HL-60/S4 (cell line): ENCODE data around the gene NUCKS1.

Experiments
- in situ Hi-C: fragments of 300-500 bp; cut with MboI; formaldehyde crosslinking; loops from 2 replicates; pipeline ENCODE4 v1.14.3; 2022; ENCODE audit warnings: low sequenced_read_pairs

Gene NUCKS1, protein sequence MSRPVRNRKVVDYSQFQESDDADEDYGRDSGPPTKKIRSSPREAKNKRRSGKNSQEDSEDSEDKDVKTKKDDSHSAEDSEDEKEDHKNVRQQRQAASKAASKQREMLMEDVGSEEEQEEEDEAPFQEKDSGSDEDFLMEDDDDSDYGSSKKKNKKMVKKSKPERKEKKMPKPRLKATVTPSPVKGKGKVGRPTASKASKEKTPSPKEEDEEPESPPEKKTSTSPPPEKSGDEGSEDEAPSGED

DNA sequence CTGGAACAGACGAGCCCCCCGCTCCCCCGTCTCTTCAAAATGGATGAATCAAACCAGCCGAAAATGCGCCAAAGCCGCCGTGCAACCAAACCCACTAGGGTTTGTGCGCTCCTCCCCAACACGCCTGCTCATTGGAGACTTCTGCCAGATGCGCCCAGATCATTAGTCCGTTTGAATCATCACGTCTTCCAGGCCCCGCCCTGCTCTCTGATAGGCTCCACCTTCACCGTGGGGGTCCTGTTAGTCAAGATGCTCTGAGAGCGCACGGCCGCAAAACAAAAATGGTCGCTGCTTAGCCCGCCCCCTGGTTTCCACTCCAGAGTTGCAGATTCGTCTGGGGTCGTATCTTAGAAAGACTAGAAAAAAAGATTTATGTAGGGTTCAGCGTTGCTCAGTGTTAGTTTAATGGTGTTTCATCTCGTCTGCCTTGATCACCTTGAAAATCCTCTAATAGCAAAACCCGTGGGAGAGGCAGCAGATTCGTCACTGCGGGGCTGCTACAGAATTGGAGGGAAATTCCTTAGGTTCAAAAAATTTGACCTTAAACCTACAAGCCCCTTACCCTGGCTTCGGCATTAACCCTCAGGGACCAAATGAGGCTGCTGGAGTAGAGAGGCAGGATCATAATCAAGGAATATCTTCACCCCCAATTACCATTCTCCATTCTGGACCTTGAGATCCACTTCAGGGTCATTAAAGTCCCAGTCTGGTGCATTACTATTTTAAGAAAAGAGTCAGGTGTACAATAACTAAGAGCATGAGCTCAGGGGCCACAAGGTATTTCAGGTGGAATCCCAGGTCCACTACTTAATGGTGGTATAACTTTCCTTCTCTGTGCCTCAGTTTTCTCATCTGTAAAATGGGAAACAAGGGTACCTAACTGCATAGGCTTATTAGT lies at the start of gene NUCKS1:
NUCKS1 (minus strand) TSS at position 45 of the 898 bp plus-strand sequence. CDS start 209 bp downstream, outside the sequence.
- in situ Hi-C loops: no loop called here

DNA sequence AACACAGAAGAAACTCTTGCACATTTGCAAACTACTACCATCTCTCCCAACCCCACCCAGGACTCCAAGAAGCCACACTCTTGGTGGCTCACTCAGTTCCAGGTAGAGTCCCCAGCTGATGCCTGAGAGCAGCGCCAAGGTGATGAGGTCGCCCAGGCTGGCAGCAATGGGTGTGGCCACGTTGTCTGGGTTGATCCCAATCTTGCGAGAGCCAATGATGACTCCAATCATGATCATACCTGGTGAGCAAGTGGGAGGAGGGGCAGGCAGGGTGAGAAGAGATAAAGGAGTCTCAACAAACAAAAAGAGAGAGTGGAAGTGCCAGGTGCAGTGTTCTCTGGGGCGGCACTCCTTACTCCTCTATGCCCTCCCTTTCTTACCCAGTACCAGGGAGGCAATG lies 48.6 kb upstream of the NUCKS1 start:
- in situ Hi-C loops: loop anchor here (10.0 kb wide), 1 partner anchor 316 kb away; the partner anchor contains the start of gene AVPR1B

DNA sequence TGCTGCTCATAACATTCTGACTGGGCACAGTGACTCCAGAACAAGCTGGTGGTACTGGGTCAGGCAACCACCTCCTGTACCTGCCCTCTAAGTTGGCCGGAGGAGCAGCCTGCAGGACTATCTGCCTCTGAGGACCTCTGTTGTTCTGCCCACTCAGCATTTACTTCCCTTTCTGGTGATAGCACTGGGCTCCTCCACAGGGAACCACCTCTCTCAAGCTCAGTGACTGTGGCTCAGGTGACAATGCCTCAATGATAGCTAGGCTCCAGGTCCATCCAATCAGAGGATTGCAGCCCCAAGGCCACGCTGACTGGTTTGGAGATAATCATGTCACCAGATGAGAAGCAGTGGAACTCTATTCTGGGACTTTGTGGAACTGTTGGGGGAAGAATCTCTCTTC lies 47.2 kb upstream of the NUCKS1 start:
- in situ Hi-C loops: loop anchor here (10.0 kb wide), 1 partner anchor 318 kb away; the partner anchor contains the start of gene AVPR1B

DNA sequence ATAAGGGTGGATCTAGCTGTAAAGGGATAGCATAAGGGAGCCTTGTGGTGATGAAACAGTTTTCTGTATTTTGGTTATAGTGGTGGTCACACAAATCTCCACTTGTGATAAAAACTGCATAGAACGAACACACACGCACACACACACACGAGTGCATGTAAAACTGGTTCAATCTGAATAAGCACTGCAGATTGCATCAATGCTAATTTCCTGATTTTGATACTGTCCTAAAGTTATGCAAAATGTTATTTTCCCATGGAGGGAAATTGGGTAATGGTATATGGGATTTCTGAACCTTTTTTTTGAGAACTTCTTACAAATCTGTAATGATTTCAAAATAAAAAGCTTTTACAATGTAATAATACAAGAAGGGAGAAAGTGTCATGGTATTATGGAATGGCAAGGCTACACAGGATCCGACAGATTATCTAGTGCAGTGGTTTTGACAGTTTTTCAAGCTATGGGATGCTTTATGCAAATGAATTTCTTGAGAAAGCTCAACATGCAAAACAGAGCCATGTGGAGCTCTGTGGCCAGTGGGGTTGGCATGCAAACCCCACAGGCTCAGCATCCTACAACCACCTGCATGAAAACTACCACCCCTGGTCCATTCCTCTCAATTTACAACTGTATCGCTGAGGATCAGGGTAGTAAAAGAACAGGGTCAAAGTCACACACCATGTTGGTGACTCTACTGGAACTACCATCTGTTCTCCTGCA lies 44.2 kb upstream of the NUCKS1 start:
- in situ Hi-C loops: loop anchor here (5.0 to 10.0 kb wide), 2 partner anchors 113 to 321 kb away; partner anchors contain the start of gene AVPR1B

DNA sequence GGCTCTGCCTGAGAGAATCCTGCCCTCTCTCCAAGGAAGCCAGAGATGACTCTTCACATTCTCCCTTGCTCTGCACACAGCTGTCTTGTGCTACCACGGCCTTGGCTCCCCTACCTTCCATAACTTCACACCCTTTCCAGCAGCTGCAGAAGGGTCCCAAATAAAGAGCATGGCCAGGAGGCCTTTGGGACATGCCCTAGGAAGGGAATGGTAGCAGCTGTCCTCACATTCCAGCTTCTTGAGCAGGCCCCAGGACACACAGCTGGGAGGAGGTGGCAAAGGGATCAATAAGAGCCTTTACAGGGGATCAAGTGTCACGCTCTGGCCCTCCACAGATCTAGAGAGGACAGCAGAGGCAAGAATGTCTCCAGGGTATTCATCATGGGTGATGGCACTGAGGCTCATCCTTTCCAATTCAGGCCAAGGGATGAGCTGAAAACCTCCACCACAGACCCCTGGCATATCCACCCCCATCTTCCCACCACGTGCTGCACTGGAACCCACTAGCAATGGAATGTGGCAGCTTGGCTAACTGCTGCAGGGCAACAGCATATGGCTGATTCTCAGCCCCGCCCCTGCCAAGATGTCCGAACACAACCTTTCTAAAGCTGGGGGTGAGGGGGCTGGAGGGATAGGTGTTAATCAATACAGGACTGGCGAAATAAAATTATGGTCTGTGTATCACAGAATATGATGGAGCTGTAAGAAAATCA lies 43.1 kb upstream of the NUCKS1 start:
- in situ Hi-C loops: loop anchor here (5.0 to 10.0 kb wide), 2 partner anchors 114 to 322 kb away; partner anchors contain the start of gene AVPR1B

DNA sequence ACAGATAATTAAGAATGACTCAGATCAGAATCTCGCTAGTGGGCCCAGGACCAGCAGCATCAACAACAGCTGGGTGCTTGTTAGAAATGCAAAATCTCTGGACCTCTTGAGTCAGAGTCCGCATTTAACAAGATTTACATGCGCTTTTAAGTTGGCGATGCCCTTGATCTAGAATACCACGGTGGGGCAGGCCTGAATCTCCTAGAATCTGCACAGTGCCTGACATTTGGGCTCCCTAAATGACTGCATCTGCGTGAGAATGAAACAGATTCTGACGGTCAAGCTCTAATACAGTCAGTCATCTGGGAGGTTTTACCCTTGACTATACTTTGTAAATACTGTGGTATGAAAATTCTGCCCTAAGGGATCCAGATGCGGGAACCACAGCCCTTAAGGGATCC lies 42.5 kb upstream of the NUCKS1 start:
- in situ Hi-C loops: loop anchor here (5.0 to 10.0 kb wide), 2 partner anchors 115 to 322 kb away; partner anchors contain the start of gene AVPR1B

DNA sequence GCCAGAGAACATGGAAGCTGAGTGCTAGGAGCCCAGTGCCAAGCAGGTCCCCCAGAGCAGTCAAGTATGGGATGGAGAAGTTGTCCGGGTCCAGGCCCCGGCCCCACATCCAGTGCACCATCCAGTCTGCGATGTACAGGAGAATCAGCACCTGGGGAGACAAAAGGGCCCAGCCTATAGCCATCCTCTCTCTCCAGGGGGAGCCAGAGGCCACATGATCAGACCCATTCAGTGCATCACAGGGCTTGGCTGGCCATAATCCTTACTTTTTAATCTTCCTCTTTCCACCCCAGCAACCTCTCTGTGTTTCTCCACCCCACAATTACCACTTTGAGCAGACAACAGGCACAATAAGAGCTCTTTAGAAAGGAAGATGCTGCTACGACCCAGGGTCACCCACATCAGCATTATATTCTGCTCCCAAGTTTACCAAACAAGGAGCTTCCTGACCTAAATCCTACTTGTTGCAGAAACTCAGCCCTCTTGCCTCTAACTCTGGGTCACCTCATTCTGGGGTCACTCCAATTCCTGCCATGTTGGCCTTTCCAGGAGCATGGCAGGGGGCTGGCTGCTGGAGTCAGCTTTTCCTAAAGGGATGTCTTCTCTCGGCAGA lies 41.7 kb upstream of the NUCKS1 start:
- in situ Hi-C loops: loop anchor here (5.0 to 10.0 kb wide), 2 partner anchors 116 to 323 kb away; partner anchors contain the start of gene AVPR1B

DNA sequence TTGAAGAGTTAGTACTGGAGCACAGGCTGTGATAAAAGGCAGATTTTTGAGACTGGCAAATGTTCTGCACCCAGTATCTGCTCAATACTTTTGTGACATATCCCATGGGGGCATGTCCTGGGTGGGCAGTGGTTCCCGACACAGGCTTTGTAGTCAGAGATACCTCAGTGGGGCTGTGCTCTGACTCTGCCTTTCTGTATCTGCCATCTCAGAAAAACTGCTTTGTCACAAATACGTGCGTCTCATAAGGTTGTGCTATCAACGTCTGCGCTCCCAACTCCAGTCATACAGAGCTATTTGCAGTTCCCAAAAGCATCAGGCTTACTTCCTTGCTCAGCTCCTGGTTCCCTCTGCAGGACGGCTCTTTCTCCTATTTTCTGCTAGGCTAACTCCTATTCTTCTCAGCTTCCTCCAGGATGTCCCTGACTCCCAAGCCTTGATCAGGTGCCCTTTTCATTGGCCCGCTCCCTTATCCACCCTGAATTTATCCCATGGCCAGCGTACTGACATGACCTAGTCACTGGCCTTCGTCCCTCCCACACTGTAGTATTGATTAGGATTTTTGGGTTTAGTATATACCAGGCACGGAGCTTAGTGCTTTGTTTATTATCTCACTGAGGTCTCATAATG lies 37.4 kb upstream of the NUCKS1 start:
- in situ Hi-C loops: no loop called here

DNA sequence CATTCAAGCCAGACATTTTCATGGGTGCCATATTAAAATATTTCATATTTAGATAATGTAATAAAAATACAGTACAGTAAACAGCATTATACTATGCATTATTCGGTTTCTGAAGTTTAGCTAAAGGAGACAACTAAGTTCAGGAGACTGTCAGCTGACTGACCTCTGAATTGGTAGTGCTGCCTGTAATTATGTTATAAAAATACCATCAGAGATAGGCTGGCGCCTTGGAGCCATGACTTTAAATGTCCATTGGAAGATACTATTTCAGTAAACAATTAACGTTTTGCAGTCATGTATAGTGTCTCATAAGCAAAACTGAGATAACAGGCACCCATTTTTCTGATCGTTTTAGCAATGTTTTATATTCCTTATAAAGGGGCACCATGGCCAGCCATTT lies 36.6 kb upstream of the NUCKS1 start:
- in situ Hi-C loops: no loop called here

DNA sequence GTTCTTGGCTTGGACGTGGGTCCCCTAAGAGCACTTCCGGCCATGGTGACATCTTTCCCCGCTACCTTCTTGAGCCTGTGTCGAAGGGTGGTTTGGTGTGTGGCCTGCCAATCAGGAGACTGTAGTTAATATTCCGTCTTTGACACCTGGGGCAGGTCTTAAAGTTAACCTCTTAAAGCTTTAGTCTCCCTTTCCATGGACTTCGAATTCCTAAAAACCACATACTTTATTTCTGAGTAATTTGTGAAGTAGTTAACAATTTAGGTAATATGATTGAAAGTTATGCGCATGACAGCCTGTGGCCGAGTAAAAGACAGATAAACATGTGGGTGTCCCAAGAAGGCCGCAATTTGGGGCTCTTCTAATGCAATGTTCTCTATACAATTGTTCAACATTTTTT lies 35.5 kb upstream of the NUCKS1 start:
- in situ Hi-C loops: no loop called here

DNA sequence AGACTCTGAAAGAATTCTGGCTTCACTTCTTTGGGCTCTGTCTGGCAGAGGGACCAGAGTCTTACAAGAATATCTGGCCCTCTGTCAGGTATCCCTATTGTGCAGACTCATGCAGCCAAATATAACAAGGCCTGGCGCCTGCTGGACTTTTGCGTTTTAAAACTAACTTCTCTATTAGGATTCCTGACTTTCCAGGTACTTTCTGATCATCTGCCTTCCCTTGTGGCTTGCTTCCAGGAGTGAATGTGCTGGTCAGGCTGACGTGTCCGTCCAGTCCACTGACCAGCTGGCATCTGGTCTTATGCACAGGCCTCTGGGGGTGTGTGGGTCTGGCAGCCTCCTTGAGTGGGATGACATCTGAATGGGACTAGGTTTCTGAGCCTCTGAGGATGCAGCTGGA lies 33.9 kb upstream of the NUCKS1 start:
- in situ Hi-C loops: no loop called here

DNA sequence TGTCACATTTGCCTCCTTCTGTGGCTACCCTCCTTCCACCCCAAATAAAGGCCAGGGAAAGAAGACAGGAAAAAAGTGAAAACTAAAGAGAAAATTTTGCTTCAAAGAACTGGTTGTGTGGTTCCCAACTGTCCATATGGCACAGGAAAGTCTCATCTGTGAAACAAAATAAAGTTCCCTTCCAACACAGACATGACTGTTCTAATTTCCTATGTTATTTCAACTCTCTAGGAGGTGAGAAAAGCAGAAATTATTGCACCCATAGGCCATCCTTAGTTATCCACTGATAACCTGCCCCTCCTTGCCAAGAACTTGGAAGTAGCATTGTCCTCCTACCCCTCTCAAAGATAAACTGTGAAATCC lies 33.4 kb upstream of the NUCKS1 start:
- in situ Hi-C loops: no loop called here

DNA sequence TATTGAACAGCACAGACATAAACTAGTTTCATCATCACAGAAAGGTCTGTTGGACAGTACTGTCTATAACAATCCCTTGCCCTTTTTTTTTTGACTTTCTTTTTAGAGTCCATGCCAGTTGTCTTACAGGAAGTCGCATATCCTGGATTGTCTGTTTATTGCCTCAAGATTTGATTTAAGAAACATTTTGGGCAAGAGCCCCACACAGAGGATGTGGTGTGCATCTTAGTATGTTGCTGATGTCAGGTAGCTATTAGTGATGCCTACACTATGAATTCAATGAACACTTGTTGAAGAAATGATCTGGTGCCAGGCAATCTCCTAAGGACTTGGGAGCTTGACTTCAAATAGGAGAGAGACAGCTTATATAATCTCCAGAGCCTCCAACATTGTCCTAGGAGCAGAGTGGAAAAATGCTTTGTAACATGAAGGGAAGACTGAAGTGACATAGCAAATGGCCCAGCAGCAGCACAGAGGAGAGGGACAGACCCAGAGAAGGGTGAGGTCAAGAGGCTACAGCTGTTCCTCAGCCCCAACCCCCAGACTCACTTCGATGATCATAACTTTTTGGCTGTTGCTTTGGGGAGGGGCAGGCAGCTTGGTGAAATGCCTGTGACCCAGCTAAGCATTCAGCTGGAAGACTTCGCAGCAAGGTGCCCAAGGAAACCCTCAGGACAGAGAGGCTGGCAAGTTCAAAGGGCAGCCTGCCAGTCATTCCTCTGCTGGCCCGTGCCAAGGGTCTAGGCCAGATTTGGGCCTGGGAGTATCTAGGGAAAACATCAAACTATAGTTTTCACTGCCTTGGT lies 32.8 kb upstream of the NUCKS1 start:
- in situ Hi-C loops: no loop called here

DNA sequence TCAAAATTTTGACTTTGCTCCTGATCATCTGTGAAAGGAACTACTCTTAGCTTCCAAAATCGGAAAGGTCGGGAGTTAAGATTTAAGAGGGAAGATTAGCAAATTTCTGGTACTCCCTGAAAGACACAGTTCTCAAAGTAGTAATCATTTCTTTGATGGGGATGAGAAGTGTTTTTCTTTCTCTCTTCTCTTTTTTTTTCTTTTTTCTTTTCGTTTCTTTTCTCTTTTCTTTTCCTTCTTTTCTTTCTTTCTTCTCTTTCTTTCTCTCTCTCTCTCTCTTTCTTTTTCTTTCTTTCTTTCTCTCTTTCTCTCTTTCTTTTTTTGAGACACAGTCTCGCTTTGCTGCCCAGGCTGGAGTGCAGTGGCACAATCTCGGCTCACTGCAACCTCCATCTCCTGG lies 30.4 kb upstream of the NUCKS1 start:
- in situ Hi-C loops: no loop called here

DNA sequence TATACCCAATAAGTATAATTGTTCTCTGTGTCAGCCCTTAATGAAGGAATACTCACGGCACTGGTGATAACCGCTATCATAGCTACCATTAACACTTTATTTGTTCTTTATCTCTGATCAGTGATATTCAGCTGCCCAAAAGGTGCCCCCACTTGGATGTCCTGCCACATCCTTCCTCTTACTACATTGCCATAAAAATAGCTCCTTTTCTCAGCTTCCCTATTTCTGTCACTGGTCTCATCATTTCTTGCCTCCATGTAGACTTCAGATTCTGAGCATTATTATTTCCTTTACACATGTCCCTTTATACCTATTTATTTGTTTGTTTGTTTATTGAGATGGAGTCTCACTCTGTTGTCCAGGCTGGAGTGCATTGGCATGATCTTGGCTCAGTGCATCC lies 28.0 kb upstream of the NUCKS1 start:
- in situ Hi-C loops: no loop called here

DNA sequence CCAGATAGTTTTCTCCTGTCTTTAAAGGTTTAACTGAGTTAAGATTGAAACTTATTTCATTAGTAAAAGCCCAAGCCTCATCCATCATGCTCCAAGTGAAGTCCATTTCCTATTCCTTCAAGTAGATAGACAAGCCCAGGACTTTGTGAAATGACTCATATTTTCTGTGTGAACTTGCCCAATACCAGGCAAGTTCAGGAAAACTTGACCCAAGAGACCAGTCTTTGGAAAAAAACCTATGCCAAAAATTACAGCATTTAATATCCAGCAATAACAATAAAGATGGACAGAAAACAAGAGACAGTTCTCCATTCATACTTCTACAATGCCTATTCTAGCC lies 25.7 kb upstream of the NUCKS1 start:
- in situ Hi-C loops: no loop called here

DNA sequence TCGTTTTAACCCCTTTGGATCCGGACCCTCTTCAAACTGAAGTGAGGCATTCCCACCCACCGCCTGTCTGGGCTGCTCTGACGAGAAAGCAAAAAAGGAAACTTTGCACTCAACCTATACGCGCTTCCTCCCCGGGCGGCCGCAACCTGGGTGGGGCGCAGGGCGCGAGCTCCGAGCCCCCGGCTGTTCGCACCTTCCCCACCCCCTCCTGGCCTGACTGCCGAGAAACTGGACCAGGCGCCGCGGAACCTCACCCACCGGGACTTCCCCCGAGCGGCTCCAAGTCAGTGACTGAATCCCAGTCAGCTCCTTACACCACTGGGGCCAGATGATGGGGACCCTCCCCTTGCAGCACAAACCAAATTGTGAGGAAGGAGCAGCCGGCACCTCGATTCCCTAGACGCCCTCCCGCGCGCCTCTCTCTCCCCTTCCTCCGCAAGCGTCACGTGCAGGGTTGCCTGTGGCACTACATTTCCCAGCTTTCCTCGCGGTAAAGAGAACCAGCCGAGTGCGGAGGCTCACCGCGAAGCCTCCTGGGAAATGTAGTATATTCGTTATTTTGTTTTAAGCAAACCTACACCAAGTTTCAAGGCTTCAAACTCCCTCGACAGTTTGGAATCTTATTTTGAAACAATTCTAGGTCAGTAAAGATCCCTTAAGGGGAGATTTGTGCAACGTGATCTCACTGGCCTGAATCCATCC lies 25.2 kb upstream of the NUCKS1 start, which contains the start of gene RAB29:
RAB29 (minus strand) TSS at position 468 of the 702 bp plus-strand sequence. CDS start 526 bp downstream, outside the sequence.
- in situ Hi-C loops: no loop called here
